ENCODE data around the gene SH2D5.

The SH2D5 gene

GRCh38 chr1:20708891-20709290, 23.6 kb downstream of the SH2D5 start:
- Histone ChIP-seq H3K36me3 (ENCODE audit: control insufficient read depth in 1 of 2, insufficient read depth in 2 of 2, low read length in 2 of 2) (no peaks in the 10 kb centered on the region), H3K27me3 (ENCODE audit: low read depth, low read length) (peaks cover 5% of the 10 kb centered on the region), H3K9me3 (ENCODE audit: control insufficient read depth in 1 of 2, low read length in 2 of 2) (no peaks in the 10 kb centered on the region), H3K27ac (ENCODE audit: low read length) (no peak overlapping the region), H3K4me3 (ENCODE audit: low read depth in 1 of 2, low read length in 2 of 2) (no peak overlapping the region), H3K4me1 (ENCODE audit: control insufficient read depth in 1 of 2, insufficient read depth in 2 of 2, low read length in 2 of 2) (no peaks in the 10 kb centered on the region)

- no peaks in the 10 kb centered on the region for H3K4me1 ChIP-seq (ENCODE audit: control insufficient read depth in 1 of 2, insufficient read depth in 2 of 2, low read length in 2 of 2)
- H3K4me3 ChIP-seq (ENCODE audit: low read depth in 1 of 2, low read length in 2 of 2), result no peak overlapping the region
- H3K9me3 ChIP-seq (ENCODE audit: control insufficient read depth in 1 of 2, low read length in 2 of 2), result no peaks in the 10 kb centered on the region
- no peak overlapping the region for H3K27ac ChIP-seq (ENCODE audit: low read length)
- peaks cover 5% of the 10 kb centered on the region for H3K27me3 ChIP-seq (ENCODE audit: low read depth, low read length)
- no peaks in the 10 kb centered on the region for H3K36me3 ChIP-seq (ENCODE audit: control insufficient read depth in 1 of 2, insufficient read depth in 2 of 2, low read length in 2 of 2)
These were observed 24.4 kb downstream of the SH2D5 start for GRCh38 chr1:20708057-20708456.

GRCh38 chr1:20706841-20707240, 25.7 kb downstream of the SH2D5 start:
- Histone ChIP-seq H3K4me1 (ENCODE audit: control insufficient read depth in 1 of 2, insufficient read depth in 2 of 2, low read length in 2 of 2) (no peaks in the 10 kb centered on the region), H3K9me3 (ENCODE audit: control insufficient read depth in 1 of 2, low read length in 2 of 2) (no peaks in the 10 kb centered on the region), H3K27ac (ENCODE audit: low read length) (no peak overlapping the region)

GRCh38 chr1:20705203-20705755, 27.2 kb downstream of the SH2D5 start:
- H3K27ac ChIP-seq (ENCODE audit: low read length), result no peak overlapping the region
- H3K4me3 ChIP-seq (ENCODE audit: low read depth in 1 of 2, low read length in 2 of 2), result no peak overlapping the region
- H3K4me1 ChIP-seq (ENCODE audit: control insufficient read depth in 1 of 2, insufficient read depth in 2 of 2, low read length in 2 of 2), result no peaks in the 10 kb centered on the region
- H3K36me3 ChIP-seq (ENCODE audit: control insufficient read depth in 1 of 2, insufficient read depth in 2 of 2, low read length in 2 of 2), result no peaks in the 10 kb centered on the region
- H3K27me3 ChIP-seq (ENCODE audit: low read depth, low read length), result peaks cover 2% of the 10 kb centered on the region
- H3K9me3 ChIP-seq (ENCODE audit: control insufficient read depth in 1 of 2, low read length in 2 of 2), result no peaks in the 10 kb centered on the region

More at GRCh38 chr1:20706841-20707240, 25.7 kb downstream of the SH2D5 start:
- Histone ChIP-seq H3K36me3 (ENCODE audit: control insufficient read depth in 1 of 2, insufficient read depth in 2 of 2, low read length in 2 of 2) (no peaks in the 10 kb centered on the region), H3K4me3 (ENCODE audit: low read depth in 1 of 2, low read length in 2 of 2) (no peak overlapping the region), H3K27me3 (ENCODE audit: low read depth, low read length) (peaks cover 5% of the 10 kb centered on the region)

GRCh38 chr1:20704390-20705202, 27.9 kb downstream of the SH2D5 start:
- Histone ChIP-seq H3K27ac (ENCODE audit: low read length) (no peak overlapping the region), H3K36me3 (ENCODE audit: control insufficient read depth in 1 of 2, insufficient read depth in 2 of 2, low read length in 2 of 2) (no peaks in the 10 kb centered on the region), H3K9me3 (ENCODE audit: control insufficient read depth in 1 of 2, low read length in 2 of 2) (no peaks in the 10 kb centered on the region), H3K4me1 (ENCODE audit: control insufficient read depth in 1 of 2, insufficient read depth in 2 of 2, low read length in 2 of 2) (no peaks in the 10 kb centered on the region), H3K4me3 (ENCODE audit: low read depth in 1 of 2, low read length in 2 of 2) (no peak overlapping the region), H3K27me3 (ENCODE audit: low read depth, low read length) (no peaks in the 10 kb centered on the region)

- Histone ChIP-seq H3K4me1 (ENCODE audit: control insufficient read depth in 1 of 2, insufficient read depth in 2 of 2, low read length in 2 of 2) (peaks cover 0 to 3% of the 10 kb centered on the region in 2 donors), H3K9me3 (ENCODE audit: control insufficient read depth in 1 of 2, low read length in 2 of 2) (no peaks in the 10 kb centered on the region), H3K4me3 (ENCODE audit: low read depth in 1 of 2, low read length in 2 of 2) (no peak overlapping the region), H3K36me3 (ENCODE audit: control insufficient read depth in 1 of 2, insufficient read depth in 2 of 2, low read length in 2 of 2) (no peaks in the 10 kb centered on the region), H3K27me3 (ENCODE audit: low read depth, low read length) (no peaks in the 10 kb centered on the region), H3K27ac (ENCODE audit: low read length) (no peak overlapping the region)
These were observed 29.3 kb downstream of the SH2D5 start for GRCh38 chr1:20703124-20703756.

- Histone ChIP-seq H3K27ac (ENCODE audit: low read length) (no peak overlapping the region), H3K4me1 (ENCODE audit: control insufficient read depth in 1 of 2, insufficient read depth in 2 of 2, low read length in 2 of 2) (peaks cover 0 to 8% of the 10 kb centered on the region in 2 donors), H3K36me3 (ENCODE audit: control insufficient read depth in 1 of 2, insufficient read depth in 2 of 2, low read length in 2 of 2) (no peaks in the 10 kb centered on the region), H3K4me3 (ENCODE audit: low read depth in 1 of 2, low read length in 2 of 2) (no peak overlapping the region), H3K27me3 (ENCODE audit: low read depth, low read length) (no peaks in the 10 kb centered on the region), H3K9me3 (ENCODE audit: control insufficient read depth in 1 of 2, low read length in 2 of 2) (no peaks in the 10 kb centered on the region)
These were observed 30.1 kb downstream of the SH2D5 start for GRCh38 chr1:20702416-20702815.

- no peaks in the 10 kb centered on the region for H3K27me3 ChIP-seq (ENCODE audit: low read depth, low read length)
- H3K36me3 ChIP-seq (ENCODE audit: control insufficient read depth in 1 of 2, insufficient read depth in 2 of 2, low read length in 2 of 2), result no peaks in the 10 kb centered on the region
- H3K27ac ChIP-seq (ENCODE audit: low read length), result no peak overlapping the region
- no peaks in the 10 kb centered on the region for H3K9me3 ChIP-seq (ENCODE audit: control insufficient read depth in 1 of 2, low read length in 2 of 2)
- H3K4me3 ChIP-seq (ENCODE audit: low read depth in 1 of 2, low read length in 2 of 2), result no peak overlapping the region
- H3K4me1 ChIP-seq (ENCODE audit: control insufficient read depth in 1 of 2, insufficient read depth in 2 of 2, low read length in 2 of 2), result peaks cover 0 to 9% of the 10 kb centered on the region in 2 donors
These were observed 30.7 kb downstream of the SH2D5 start for GRCh38 chr1:20701847-20702246.

- Histone ChIP-seq H3K27ac (ENCODE audit: low read length) (no peak overlapping the region), H3K9me3 (ENCODE audit: control insufficient read depth in 1 of 2, low read length in 2 of 2) (no peaks in the 10 kb centered on the region), H3K4me3 (ENCODE audit: low read depth in 1 of 2, low read length in 2 of 2) (no peak overlapping the region), H3K36me3 (ENCODE audit: control insufficient read depth in 1 of 2, insufficient read depth in 2 of 2, low read length in 2 of 2) (no peaks in the 10 kb centered on the region), H3K27me3 (ENCODE audit: low read depth, low read length) (no peaks in the 10 kb centered on the region), H3K4me1 (ENCODE audit: control insufficient read depth in 1 of 2, insufficient read depth in 2 of 2, low read length in 2 of 2) (peaks cover 0 to 9% of the 10 kb centered on the region in 2 donors)
These were observed 31.1 kb downstream of the SH2D5 start for GRCh38 chr1:20701446-20701845.

GRCh38 chr1:20700636-20701215, 31.8 kb downstream of the SH2D5 start:
- H3K4me1 ChIP-seq (ENCODE audit: control insufficient read depth in 1 of 2, insufficient read depth in 2 of 2, low read length in 2 of 2), result peaks cover 0 to 12% of the 10 kb centered on the region in 2 donors
- no peaks in the 10 kb centered on the region for H3K36me3 ChIP-seq (ENCODE audit: control insufficient read depth in 1 of 2, insufficient read depth in 2 of 2, low read length in 2 of 2)
- H3K27me3 ChIP-seq (ENCODE audit: low read depth, low read length), result no peaks in the 10 kb centered on the region
- no peaks in the 10 kb centered on the region for H3K9me3 ChIP-seq (ENCODE audit: control insufficient read depth in 1 of 2, low read length in 2 of 2)
- no peak overlapping the region for H3K27ac ChIP-seq (ENCODE audit: low read length)
- H3K4me3 ChIP-seq (ENCODE audit: low read depth in 1 of 2, low read length in 2 of 2), result no peak overlapping the region

- Histone ChIP-seq H3K36me3 (ENCODE audit: control insufficient read depth in 1 of 2, insufficient read depth in 2 of 2, low read length in 2 of 2) (no peaks in the 10 kb centered on the region), H3K27me3 (ENCODE audit: low read depth, low read length) (no peaks in the 10 kb centered on the region), H3K4me1 (ENCODE audit: control insufficient read depth in 1 of 2, insufficient read depth in 2 of 2, low read length in 2 of 2) (peaks cover 0 to 12% of the 10 kb centered on the region in 2 donors), H3K9me3 (ENCODE audit: control insufficient read depth in 1 of 2, low read length in 2 of 2) (no peaks in the 10 kb centered on the region), H3K4me3 (ENCODE audit: low read depth in 1 of 2, low read length in 2 of 2) (no peak overlapping the region), H3K27ac (ENCODE audit: low read length) (no peak overlapping the region)
These were observed 32.9 kb downstream of the SH2D5 start for GRCh38 chr1:20699558-20699957.
